Measurements from ENCODE around the gene DOCK4. TPM values are rescaled to one million over a fixed set of nuclear protein-coding genes. Genes with fewer than 3 reads are reported as not detected.
"Not testable (repeated sequence)": the region's sequence is repeated elsewhere in the genome, so short reads cannot be mapped to it uniquely, and the experiment has no call there.

DOCK4 gene
- total RNA-seq, 1 donor from 2014 or later: 162 TPM

GRCh38 chr7:112132051-112132694 is 74.0 kb downstream of the DOCK4 start:
- DNase-seq: peak; percentile 89

GRCh38 chr7:112130729-112131410 is 75.3 kb downstream of the DOCK4 start:
- DNase-seq: peak; percentile 37

DNA sequence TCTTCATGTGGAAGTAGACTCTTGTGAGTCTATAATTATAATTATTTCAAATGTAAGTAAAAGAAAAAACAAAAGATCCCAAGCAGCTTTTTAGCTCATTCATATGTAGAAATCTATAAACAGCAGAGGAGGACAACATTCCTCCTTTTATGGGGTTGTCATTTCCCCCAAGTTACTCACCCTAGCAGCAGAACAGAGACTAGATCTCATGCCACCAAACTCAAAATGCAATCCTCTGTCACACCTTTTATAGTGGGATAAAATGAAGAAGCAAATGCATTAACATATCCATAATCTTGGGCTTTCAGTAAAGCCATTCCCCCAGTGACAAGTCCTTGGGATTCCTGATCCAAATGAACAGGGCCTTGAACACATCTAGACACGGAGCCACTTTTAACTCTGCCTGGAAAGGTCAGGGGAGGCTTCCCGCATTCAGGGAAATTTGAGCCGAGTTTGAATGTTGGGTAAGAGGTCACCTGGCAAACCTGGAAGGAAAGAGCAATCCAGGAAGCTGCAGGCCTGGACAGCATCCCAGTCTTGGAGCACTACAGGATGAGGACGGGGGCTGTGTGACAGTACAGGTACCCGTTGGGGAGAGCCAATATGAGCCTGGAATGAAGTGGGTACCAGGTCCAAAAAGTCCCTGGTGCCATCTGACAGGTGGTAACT is 76.4 kb downstream of the DOCK4 start:
- peak; percentile 56 for DNase-seq

GRCh38 chr7:112128461-112129425 is 77.5 kb downstream of the DOCK4 start:
- not testable (repeated sequence) for DNase-seq

- DNase-seq: not testable (repeated sequence)
Observed at GRCh38 chr7:112128041-112128440, 78.2 kb downstream of the DOCK4 start.

GRCh38 chr7:112125250-112125649 is 80.9 kb downstream of the DOCK4 start:
- no peak for DNase-seq

DNA sequence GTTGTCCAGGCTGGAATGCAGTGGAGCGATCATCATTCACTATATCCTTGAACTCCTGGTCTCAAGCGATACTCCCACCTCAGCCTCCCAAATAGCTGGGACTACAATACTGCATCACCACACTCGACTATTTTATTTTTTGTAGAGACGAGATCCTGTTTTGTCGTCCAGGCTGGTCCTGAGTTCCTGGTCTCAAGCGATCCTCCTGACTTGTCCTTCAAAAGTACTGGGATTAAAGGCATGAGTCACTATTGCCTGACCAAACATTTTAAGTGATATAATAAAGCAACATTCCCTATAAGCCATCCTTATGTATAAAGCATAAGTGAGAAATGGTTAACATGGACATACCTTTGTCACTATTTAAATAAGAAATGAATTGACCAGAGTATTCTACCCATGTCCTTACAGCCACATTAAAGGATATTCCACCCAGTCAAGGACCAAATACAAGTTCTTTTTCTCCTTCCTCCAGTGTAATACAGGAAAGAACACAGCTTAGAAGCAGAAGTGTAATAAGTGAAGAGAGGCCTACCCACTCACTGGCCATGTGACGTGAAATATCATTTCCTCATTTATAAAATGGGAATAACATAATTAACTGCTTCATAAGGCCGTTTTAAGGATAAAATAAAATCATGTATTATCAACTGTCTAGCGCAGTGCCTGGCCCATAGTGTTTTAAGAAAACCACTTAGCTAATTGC is 82.0 kb downstream of the DOCK4 start:
- peak; percentile 22 for DNase-seq

DNA sequence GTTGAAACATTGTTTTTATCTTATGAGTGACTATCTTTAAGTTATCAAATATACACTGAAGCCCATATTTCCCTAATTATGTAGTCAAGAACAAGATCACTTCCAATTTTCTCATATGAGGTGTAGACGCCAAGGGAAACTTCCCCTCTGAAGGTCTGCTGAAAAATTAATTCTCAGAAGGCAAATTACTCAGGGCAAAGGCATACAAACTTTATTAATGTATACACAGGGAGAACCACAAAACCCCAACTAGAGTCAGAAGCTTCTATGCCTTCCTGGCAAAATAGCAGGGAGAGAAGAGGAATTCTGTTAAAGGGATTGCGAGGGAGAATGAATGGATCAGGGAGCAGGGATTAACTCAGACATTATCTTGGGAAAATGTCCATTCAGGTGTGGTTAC is 83.4 kb downstream of the DOCK4 start:
- no peak for DNase-seq

DNA sequence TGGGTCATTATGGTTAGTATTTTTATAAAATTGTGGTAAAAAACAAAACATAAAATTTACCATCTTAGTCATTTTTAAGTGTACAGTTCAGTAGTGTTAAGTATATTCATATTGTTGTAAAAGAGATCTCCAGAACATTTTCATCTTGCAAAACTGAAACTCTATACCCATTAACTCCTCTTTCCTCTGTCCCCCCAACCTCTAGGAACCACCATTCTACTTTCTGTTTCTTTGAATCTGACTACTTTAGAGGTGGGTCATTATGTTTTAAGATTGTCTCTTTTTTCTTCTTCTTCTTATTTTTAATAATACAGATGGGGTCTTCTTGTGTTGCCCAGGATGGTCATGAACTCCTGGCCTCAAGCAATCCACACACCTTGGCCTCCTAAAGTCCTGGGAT is 84.1 kb downstream of the DOCK4 start:
- no peak for DNase-seq

DNA sequence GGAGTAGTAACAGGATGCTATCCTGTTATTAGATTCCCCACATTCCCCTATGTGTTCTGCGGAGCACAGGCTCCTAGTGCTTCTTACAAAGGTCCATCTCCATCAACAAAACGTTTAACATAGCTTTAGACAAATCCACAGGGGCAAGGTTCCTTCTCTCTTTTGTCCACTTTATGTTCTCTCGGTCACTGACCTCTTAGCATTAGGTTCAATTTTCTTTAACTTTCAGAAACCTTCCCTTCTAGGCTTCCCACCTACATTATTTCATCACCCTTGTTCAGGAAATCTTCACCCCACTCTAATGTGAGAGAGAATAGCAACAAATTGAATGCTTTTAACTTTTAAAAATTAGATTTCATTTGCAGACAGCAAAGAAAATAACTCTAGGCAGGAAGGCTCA is 84.9 kb downstream of the DOCK4 start:
- DNase-seq: no peak

DNA sequence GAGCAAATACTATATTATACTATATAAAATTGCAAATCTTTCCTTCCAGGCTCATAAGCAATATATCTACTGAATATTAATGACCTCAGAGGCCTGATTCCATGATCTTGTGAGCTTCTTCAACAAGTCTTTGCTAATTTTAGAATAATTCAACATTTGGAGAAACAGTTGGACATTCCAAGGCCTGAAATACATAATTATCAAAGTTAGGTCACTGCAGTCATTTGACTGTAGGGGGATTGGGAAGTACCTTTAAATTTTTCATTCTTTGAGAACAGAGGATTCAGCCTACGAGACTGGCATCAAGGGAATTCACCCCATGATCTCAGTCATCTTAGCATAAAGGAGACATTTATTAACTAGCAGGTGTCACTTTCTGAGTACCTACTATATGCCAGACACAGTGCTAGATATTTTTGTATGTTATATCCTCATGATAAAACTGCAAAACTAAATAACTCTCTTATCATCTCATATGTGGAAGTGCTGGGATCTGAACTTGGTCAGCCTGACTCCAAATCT is 85.4 kb downstream of the DOCK4 start:
- no peak for DNase-seq

- no peak for DNase-seq
Observed at GRCh38 chr7:112118581-112119566, 87.3 kb downstream of the DOCK4 start.

GRCh38 chr7:112116894-112117293 is 89.3 kb downstream of the DOCK4 start:
- DNase-seq: no peak

GRCh38 chr7:112116358-112116757 is 89.8 kb downstream of the DOCK4 start:
- DNase-seq: no peak

- no peak for DNase-seq
Observed at GRCh38 chr7:112115880-112116279, 90.3 kb downstream of the DOCK4 start.

DNA sequence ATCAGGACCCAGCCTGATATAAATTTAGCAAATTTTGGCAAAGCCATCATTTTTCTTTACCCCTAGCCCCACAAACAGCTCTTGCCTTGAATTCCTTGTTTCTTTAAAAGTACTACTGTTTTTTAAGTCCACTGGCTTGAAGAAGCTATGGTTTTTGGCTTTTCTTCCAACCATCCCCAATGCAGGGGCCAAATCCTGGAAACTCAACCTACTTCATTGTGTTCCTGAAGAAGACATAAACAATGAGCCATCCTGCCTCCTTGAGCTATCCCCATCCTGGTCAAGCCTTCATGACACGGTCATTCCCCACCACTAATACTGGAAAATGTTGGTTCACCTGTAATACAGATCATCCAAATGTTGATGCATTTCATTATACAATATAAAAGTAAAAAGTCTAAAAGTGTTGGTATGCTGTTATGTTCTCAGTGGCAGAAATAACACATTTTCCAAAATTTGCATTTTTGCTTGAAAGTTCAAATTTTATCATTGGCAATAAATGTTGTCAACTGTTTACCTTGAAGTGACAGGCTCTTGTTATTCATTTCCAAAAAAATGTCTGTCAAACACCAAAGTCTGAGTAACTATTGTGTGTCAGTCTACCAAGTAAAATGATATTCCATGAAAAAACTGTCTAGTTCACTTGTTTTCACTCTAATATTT is 92.2 kb downstream of the DOCK4 start:
- DNase-seq: no peak

DNA sequence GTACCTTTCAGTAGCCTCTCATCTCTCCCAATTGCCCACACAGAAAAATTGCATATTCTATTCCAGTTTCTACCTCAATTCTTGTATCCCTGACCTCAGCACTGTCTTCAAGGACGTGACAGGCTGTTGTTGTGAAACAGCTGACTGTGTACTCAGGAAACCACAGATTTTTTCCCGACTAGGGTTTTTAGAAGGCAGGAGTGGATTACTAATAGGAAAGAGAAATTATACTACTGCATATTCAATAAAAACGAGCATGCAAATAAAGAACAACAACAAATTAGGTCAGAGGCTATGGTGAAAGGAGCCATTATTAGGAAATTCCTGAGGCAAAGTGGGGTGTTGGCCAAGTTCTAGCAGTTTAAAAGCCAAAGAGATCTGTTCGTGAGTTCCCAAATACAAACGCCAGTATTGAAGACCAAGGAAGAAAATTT is 93.4 kb downstream of the DOCK4 start:
- DNase-seq: peak; percentile 63

DNA sequence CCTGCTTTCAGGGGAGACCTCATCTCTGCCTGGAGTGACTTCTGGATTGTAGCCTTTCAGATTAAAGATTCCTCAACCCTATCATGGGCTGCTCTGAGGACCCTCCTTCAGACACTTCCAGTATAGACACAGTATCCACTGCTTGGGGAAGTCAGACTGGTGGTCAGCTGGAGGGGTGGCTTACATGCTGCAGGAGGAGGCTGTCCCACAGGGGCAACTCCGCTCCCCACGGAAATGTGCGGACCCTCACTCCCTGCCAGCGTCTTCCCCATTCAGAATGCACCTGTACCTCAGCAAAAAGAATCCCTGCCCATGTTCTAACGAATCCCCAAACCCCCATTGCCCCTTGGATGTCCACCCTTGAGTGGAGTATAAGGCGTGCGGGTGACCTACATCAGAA is 95.5 kb downstream of the DOCK4 start:
- DNase-seq: no peak

DNA sequence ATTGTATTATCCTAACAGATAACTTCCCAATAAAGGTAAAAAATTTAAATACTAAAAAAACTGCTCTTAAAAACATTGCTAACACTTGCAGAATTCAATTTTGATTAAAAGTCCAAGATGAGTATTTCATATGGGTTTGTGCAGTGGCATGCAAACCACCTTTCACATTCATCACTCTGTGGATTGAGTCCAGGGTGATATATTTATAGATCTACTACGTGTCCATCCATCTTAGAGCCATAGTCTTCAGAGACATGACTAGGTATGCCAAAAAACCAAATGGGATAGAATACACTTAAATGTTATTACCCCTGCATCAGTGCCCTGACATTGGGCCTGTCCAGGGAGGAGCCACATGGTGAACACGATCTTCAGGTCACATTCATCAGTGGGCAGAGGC is 96.0 kb downstream of the DOCK4 start:
- no peak for DNase-seq

- DNase-seq: no peak
Observed at GRCh38 chr7:112108981-112109380, 97.2 kb downstream of the DOCK4 start.

All from dermis blood vessel endothelial cell (primary cell).